OCI-LY3 (cell line): ENCODE measurements around the gene MTRF1.

ENCODE experiments used
- CTCF ChIP-seq: fragments of 200-600, 300-600 bp; sonication (generic); IDR thresholded peaks from 2 replicates; pipeline ENCODE4 v1.5.1; 2014; ENCODE audit warnings: antibody characterized with exemption, low read length, low read depth
- EZH2phosphoT487 ChIP-seq: fragments of 200-600 bp; shearing (Covaris generic); IDR thresholded peaks from 2 replicates; pipeline ENCODE4 v1.6.1; 2018; ENCODE audit warnings: antibody characterized with exemption, mixed run types, low read depth

- TF ChIP-seq CTCF (no peak), EZH2phosphoT487 (no peak)
Observed at GRCh38 chr13:41268764-41269163, 5.4 kb upstream of the MTRF1 start.
